GM18505 (cell line): Measurements from ENCODE around the gene UVSSA.

Source experiments
- ATAC-seq: cut with Tn5 transposase; IDR thresholded peaks from one replicate; pipeline ENCODE4 v1.9.1; 2021; ENCODE audit not compliant: unreplicated experiment
- POLR2A ChIP-seq: IDR thresholded peaks from 4 replicates; pipeline ENCODE4 v1.6.1; 2011; ENCODE audit warnings: borderline replicate concordance; ENCODE audit not compliant: insufficient read depth, insufficient read length; ENCODE audit errors: extremely low read depth

The UVSSA gene, protein sequence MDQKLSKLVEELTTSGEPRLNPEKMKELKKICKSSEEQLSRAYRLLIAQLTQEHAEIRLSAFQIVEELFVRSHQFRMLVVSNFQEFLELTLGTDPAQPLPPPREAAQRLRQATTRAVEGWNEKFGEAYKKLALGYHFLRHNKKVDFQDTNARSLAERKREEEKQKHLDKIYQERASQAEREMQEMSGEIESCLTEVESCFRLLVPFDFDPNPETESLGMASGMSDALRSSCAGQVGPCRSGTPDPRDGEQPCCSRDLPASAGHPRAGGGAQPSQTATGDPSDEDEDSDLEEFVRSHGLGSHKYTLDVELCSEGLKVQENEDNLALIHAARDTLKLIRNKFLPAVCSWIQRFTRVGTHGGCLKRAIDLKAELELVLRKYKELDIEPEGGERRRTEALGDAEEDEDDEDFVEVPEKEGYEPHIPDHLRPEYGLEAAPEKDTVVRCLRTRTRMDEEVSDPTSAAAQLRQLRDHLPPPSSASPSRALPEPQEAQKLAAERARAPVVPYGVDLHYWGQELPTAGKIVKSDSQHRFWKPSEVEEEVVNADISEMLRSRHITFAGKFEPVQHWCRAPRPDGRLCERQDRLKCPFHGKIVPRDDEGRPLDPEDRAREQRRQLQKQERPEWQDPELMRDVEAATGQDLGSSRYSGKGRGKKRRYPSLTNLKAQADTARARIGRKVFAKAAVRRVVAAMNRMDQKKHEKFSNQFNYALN

DNA sequence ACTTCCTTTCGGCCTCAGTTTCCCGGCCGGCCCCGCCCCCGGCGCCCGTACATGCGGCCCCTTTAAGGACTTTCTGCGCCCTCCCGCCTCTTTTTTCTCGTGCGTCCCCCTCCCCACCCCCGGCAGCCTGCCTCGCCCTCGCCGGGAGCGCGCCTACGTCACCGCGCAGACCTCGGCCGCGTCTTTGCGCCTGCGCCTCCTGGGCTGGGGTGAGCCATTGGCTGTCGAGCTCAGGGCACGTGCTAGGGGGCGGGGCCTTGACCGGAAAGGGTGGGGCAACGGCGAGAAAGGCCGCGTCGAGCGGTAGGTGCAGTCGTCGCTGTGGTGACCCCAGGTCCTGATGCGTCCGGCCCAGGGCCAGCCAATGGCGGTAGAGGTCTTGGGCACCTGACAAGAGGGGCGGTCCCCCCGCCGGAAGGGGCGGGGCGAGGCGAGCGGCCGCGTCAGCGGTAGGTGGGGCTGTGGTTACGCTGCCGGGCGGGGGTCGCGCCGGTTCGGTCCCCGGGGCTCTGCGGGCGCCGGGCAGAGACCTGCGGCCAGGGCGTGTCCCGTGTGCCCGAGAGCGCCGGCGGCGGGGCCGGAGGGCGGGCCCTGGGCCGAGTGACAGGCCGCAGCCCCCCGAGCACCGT, at the start of gene UVSSA:
TSS of gene UVSSA (plus strand) at position 428 of the 629 bp plus-strand sequence. CDS start 884 bp downstream, outside the sequence.
- peak; percentile 75 for TF ChIP-seq POLR2A
- peak; percentile 89 for ATAC-seq

DNA sequence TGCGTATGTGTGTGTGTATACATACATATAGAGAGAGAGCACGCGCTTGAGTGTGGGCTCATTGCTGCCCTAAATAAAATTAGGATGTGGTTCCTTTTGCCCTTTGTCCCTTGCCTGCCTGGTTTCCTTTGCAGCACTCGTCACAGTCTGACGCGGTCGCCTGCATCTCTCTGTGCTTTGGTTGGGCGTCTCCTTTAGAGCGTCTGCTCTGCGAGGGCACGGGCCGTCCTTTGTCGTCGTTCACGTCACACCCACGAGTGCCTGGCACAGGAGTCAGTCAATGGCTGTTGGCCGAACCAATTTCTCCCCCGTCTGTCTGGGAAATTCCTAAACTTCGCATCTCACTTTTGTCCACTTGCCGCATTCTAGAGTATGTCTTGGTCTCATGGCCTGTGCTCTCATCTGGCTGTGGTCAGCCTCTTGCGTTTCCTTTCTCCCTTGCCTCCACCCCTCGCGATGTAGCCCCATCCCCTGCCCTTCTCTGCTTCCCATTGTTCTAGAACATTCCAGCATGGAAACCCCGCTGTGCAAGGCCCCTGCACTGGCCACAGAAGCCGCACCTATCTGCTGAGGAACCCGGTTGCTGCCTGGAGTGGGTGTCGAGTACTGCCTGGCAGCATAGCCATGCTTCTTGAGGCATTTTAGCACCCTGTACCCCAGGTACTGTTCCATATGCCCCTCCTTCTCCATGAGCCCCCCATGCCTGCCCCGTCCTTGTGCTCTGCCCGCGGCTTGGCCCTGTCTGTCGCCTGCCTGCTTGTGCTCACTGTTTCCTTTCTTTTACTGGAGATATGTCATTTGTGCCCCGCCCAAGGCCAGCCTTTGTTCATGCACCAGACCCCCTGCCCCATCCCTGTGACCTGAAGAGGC, 49.3 kb upstream of the UVSSA start:
- no peak for TF ChIP-seq POLR2A
- no peak for ATAC-seq

DNA sequence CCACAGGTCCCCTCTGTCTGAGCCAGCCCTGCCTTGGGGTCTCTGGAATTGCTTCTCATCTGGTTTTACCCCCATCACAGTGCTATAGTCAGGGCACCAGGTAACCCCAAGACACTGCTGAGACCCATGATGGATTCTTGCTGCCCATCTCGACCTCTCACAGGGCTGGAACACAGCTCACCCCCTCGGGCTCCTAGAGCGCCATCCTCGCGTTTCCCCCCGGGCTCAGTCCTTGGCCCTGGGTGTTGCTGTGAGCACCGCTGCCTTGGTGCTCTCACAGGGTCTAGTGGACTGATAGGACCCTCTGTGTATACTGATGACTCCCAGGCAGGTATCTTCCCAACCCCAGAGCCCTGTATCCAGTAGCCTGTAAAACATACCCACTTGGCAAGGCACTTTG, 48.5 kb upstream of the UVSSA start:
- TF ChIP-seq POLR2A, result no peak
- ATAC-seq, result no peak

- ATAC-seq, result no peak
- TF ChIP-seq POLR2A, result no peak
Measured at GRCh38 chr4:1299301-1299860, 47.6 kb upstream of the UVSSA start.

- no peak for ATAC-seq
- TF ChIP-seq POLR2A, result no peak
Measured at GRCh38 chr4:1300466-1301455, 46.2 kb upstream of the UVSSA start.

- no peak for ATAC-seq
- no peak for TF ChIP-seq POLR2A
Measured at GRCh38 chr4:1302159-1302558, 44.8 kb upstream of the UVSSA start.

GRCh38 chr4:1305261-1305711, 41.7 kb upstream of the UVSSA start:
- no peak for ATAC-seq
- no peak for TF ChIP-seq POLR2A

DNA sequence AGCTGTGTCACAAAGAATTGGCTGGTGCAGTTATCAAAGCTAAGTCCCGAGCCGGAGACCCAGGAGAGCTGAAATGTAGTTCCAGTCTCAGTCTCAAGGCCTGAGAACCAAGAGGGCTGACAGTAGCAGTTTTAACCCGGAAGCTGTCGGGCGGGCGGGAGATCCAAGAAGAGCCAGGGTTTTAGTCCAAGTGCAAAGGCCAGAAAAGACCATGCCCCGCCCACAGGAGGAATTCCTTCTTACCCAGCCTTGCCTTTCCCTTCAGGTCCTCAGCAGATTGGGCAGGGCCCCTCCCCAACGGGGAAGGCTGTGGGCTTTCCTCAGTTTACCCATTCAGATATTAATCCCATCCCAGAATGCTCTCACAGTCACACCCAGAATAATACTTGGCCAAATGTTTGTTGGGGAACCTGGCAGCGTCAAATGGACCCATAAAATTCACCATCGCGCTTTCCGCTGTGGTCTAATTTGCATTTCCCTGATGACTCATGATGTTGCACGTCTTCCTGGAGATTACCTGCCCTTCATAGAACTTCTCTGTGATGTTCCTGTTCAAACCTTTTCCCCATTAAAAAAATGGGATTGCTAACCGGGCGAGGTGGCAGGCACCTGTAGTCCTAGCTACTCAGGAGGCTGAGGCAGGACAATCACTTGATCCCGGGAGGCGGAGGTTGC, 41.1 kb upstream of the UVSSA start:
- ATAC-seq, result no peak
- no peak for TF ChIP-seq POLR2A

DNA sequence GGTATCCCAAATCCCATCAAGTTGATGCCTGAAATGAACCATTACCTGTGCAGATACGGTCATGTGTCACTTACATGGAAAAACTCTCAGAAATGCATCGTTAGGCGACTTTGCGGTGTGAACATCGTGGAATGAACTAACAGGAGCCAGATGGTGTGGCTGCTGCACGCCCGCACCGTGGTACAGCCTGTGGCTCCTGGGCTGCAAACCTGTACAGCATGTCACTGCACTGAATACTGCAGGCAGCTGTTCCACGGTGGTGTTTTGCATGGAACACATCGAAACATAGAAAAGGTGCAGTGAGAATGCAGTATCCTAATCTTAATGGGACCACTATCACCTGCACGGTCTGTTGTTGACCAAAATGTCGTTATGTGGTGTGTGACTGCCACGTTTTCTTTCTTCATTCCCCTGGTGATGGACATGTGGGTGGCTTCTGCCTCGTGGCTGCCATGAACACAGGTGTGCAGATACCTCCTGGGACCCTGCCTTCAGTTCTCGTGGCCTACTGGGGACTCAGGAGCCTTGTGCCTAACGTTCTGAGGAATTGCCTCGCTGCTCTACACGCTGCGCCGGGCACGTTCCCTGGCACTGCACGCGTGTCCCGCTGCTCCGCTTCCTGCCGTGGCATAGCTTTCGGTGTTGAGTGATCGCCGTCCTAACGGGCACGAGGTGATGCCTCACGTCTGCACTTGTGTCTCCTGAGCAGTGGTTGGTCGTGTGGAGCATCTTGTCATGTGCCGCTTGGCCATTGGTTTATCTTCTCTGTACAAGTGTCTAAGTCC, 38.9 kb upstream of the UVSSA start:
- no peak for TF ChIP-seq POLR2A
- ATAC-seq, result no peak

DNA sequence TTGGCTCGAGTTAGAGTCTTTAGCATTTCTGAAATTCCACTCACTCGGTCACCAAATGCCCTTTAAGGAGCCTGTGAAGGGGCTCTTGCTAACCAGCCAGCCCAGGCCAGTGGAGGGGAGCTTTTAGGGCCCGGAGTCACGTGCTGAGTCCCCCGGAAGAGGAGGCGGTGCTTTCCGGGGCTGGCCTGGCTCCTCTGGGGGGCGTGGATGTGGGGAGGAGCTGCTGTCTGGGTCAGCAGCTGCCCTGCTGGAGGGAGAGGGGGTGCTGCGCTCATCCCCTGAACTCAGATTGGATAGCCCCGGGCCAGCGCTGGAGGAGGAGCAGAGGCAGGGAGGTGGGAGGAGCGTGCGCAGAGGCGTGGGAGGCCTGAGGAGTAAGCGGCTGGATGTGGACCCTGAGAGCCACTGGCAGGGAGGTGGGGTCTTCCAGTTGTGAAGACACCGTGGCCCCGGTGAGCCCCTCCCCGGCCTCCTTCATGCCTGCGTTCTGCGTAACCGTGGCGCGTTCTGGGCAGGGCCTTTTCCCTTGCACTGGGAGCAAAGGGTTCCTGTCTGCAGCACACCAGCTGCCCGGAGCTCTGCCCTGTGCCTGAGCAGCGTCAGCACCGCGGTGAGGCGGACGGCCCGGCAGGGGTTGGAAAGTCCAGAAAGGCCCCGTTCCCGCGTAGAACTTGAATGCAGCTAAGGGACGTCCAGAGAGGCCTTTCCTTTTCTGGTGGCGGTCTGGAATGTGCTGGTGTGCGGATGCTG, 37.6 kb upstream of the UVSSA start:
- no peak for TF ChIP-seq POLR2A
- ATAC-seq, result peak; percentile 82
